Ovary (tissue), 3 donors: ENCODE results near the gene PTHLH.

Experiments
- EP300 ChIP-seq: sonication (generic); formaldehyde crosslinking; IDR thresholded peaks from one replicate; pipeline ENCODE4 v1.6.1; 2017; ENCODE audit warnings: antibody characterized with exemption
- POLR2A ChIP-seq: fragments of 450-650 bp; IDR thresholded peaks from one replicate; pipeline ENCODE4 v1.6.1; 2017; ENCODE audit warnings: antibody characterized with exemption, mild to moderate bottlenecking, moderate library complexity
- TF ChIP-seq, protein P1 (sequence below), 3 donors: fragments of 450-650 bp in 2 of 3; fragments of 200-600 bp in 1 of 3; IDR thresholded peaks; one replicate each; pipeline versions ENCODE4 v1.5.1 to v1.8.0; 2016 to 2022; ENCODE audit warnings: antibody characterized with exemption in 3 of 3, mild to moderate bottlenecking in 1 of 3
- donor health status: DM: no; HTN: no; CAD: no.

DNA sequence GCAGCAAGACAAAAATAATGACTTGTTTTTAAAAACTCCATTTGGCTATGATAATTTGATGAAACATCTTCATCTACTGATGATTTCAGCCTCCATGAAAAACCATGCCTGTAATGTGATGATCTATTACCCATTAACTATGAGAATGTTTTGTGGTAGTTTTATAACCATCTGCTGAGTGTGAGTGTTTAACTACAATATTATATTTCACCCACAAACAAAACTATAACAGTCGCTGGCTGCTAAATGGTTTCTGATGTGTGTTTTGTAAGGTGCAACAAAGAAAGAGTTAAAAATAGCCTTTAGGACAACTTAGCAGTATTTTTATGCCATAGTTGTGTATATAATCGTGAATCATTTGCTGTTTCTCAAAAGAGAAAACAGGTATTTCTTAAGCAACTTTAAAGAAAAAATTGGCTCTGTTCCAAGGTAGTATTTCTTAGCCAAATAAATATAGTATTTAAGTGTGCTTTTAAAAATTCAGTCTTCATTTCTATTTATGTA is 4.9 kb downstream of the PTHLH start:
- TF ChIP-seq, protein P1, sequence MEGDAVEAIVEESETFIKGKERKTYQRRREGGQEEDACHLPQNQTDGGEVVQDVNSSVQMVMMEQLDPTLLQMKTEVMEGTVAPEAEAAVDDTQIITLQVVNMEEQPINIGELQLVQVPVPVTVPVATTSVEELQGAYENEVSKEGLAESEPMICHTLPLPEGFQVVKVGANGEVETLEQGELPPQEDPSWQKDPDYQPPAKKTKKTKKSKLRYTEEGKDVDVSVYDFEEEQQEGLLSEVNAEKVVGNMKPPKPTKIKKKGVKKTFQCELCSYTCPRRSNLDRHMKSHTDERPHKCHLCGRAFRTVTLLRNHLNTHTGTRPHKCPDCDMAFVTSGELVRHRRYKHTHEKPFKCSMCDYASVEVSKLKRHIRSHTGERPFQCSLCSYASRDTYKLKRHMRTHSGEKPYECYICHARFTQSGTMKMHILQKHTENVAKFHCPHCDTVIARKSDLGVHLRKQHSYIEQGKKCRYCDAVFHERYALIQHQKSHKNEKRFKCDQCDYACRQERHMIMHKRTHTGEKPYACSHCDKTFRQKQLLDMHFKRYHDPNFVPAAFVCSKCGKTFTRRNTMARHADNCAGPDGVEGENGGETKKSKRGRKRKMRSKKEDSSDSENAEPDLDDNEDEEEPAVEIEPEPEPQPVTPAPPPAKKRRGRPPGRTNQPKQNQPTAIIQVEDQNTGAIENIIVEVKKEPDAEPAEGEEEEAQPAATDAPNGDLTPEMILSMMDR (IDR thresholded peaks at IDR 0.05) = no peak
- TF ChIP-seq EP300 = no peak
- TF ChIP-seq POLR2A = no peak
